VCaP (cell line): ENCODE measurements around the gene GLTPD2.
A peak's percentile ranks its signal among the peaks of the same experiment; 100 is the strongest.

ENCODE experiments used
- H3K27ac ChIP-seq: fragments of 450-650 bp; 2 replicates; pipeline ENCODE4 v1.5.1; 2017
- CTCF ChIP-seq: fragments of 450-650 bp; conservative IDR thresholded peaks from 2 replicates; pipeline ENCODE4 v1.5.1; 2017; ENCODE audit warnings: mild to moderate bottlenecking, moderate library complexity

Gene GLTPD2

GRCh38 chr17:4823373-4824089, 34.8 kb downstream of the GLTPD2 start:
- no peak overlapping the region for H3K27ac ChIP-seq
- TF ChIP-seq CTCF: no peak

- H3K27ac ChIP-seq: no peak overlapping the region
- TF ChIP-seq CTCF: no peak
Observed at GRCh38 chr17:4827399-4827798, 38.6 kb downstream of the GLTPD2 start.

GRCh38 chr17:4832829-4833177, 44.0 kb downstream of the GLTPD2 start:
- H3K27ac ChIP-seq: peak overlapping the region; percentile 78

- peak within 1 kb of the TSS; percentile 78 for H3K27ac ChIP-seq
- TF ChIP-seq CTCF: no peak
Observed at GRCh38 chr17:4833178-4833940, 44.6 kb downstream of the GLTPD2 start, which contains the start of gene MINK1. Gene MINK1 (plus strand): TSS chr17:4833340. CDS start chr17:4833584, 244 bp downstream.

- peak overlapping the region; percentile 78 for H3K27ac ChIP-seq
- no peak for TF ChIP-seq CTCF
Observed at GRCh38 chr17:4833941-4834680, 45.3 kb downstream of the GLTPD2 start.

GRCh38 chr17:4834681-4835020, 45.9 kb downstream of the GLTPD2 start:
- H3K27ac ChIP-seq: peak overlapping the region; percentile 78
- no peak for TF ChIP-seq CTCF

GRCh38 chr17:4836221-4836620, 47.5 kb downstream of the GLTPD2 start:
- no peak overlapping the region for H3K27ac ChIP-seq
- no peak for TF ChIP-seq CTCF
